Chondrocyte (in vitro differentiated cells): ENCODE data around the gene WWOX. TPM values are rescaled to one million over a fixed set of nuclear protein-coding genes. Genes with fewer than 3 reads are reported as not detected.

Experiments used
- DNase-seq: peaks from one replicate; pipeline ENCODE4 v3.0.0; 2021; ENCODE audit warnings: mixed read lengths, low spot score
- H3K27ac Mint-ChIP-seq: one replicate; pipeline ENCODE4 v1.8.0; 2021; ENCODE audit warnings: mild to moderate bottlenecking, moderate library complexity, mixed read lengths; ENCODE audit not compliant: unreplicated experiment
- H3K27me3 Mint-ChIP-seq: 2 replicates; pipeline ENCODE4 v1.8.0; 2021; ENCODE audit warnings: low read depth, mixed read lengths
- H3K36me3 Mint-ChIP-seq: 2 replicates; pipeline ENCODE4 v1.8.0; 2021; ENCODE audit warnings: low read depth, mixed read lengths
- H3K4me1 Mint-ChIP-seq: 2 replicates; pipeline ENCODE4 v1.8.0; 2021; ENCODE audit warnings: low read depth, mild to moderate bottlenecking, mixed read lengths
- H3K4me3 Mint-ChIP-seq: one replicate; pipeline ENCODE4 v1.8.0; 2021; ENCODE audit warnings: mild to moderate bottlenecking, moderate library complexity, mixed read lengths; ENCODE audit not compliant: unreplicated experiment
- H3K9me3 Mint-ChIP-seq: 2 replicates; pipeline ENCODE4 v1.8.0; 2021; ENCODE audit warnings: low read depth, mixed read lengths
- CTCF ChIP-seq: fragments of 200-600 bp; sonication (generic); IDR thresholded peaks from 2 replicates; pipeline ENCODE4 v1.5.0; 2021; ENCODE audit warnings: antibody characterized with exemption, mild to moderate bottlenecking, moderate library complexity
- total RNA-seq: library from RNA; stranded (reverse); gene quantifications from 3 replicates; pipeline ENCODE4 v1.2.1, GENCODE V29; 2021

Gene WWOX
- total RNA-seq, 1 donor from 2014 or later: 12.1 TPM

DNA sequence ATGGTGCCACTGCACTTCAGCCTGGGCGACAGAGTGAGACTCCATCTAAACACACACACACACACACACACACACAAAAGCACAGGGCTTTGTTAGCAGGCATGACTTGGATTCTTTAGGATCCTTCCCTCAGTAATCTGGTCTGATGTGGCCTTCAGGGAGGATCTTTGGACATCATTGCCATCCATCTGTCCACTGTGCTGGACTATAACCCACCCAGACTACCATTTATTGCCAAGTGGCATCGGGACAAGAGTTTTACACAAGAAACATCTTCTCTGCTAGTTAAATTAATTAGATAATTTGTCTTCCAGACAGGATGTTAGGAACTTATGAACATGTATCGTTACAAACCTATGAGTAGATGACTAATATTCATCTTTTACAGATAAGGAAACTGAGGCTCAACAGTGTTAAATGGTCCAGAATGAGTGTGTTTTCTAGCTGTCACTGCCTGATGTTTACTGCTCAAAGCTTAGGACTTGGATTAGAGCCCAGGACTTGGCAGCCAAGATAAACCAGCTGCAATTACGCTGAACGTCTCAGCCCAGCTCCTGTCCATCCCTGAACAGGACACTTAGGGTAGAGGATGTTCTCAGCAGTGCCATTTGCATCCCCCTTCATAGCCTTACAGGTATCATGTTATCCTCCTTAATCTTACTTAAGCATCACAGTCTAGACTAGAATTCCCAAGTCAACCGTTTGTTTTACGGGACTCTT is 285.8 kb downstream of the WWOX start:
- no peak overlapping the region for H3K4me3 Mint-ChIP-seq
- H3K36me3 Mint-ChIP-seq: no peaks in the 10 kb centered on the region
- peaks cover 12% of the 10 kb centered on the region for H3K9me3 Mint-ChIP-seq
- no peak for TF ChIP-seq CTCF
- H3K27ac Mint-ChIP-seq: no peak overlapping the region
- H3K4me1 Mint-ChIP-seq: peaks cover 5% of the 10 kb centered on the region
- no peak for DNase-seq
- no peaks in the 10 kb centered on the region for H3K27me3 Mint-ChIP-seq

DNA sequence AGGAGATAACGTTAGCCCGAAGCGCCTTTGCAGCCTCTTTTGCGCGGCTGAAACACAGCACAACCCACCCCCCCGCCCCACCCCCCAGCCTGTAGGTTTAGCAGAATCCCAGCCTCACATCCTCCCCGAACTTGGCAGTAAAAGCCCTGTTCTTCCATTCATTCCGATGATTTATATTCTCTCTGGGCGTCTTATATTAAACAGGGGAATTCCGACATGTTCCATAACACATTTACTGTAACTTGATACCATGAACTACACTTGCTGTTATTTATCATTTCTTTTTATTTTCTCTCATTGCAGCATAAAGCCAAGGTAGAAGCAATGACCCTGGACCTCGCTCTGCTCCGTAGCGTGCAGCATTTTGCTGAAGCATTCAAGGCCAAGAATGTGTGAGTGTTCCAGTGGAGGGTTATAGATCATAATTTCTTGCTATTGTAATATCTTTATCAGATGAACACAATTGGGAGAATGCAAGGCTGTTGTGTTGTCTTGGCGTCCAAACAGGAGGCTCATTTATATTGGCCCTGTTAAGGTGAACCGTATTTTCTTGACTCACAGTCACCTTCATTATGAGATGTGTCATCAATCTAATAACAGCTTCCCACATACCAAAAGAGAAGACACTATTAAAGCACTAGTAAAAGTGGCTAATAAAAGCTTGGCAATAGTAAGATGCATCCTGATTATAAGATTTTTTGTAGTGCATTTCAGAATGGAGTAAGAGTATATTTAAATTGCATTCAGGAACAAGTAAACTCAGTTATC is 287.3 kb downstream of the WWOX start:
- TF ChIP-seq CTCF: no peak
- Mint-ChIP-seq H3K36me3 (no peaks in the 10 kb centered on the region), H3K9me3 (peaks cover 12% of the 10 kb centered on the region), H3K4me1 (peaks cover 15% of the 10 kb centered on the region), H3K4me3 (no peak overlapping the region), H3K27ac (no peak overlapping the region), H3K27me3 (no peaks in the 10 kb centered on the region)
- no peak for DNase-seq

DNA sequence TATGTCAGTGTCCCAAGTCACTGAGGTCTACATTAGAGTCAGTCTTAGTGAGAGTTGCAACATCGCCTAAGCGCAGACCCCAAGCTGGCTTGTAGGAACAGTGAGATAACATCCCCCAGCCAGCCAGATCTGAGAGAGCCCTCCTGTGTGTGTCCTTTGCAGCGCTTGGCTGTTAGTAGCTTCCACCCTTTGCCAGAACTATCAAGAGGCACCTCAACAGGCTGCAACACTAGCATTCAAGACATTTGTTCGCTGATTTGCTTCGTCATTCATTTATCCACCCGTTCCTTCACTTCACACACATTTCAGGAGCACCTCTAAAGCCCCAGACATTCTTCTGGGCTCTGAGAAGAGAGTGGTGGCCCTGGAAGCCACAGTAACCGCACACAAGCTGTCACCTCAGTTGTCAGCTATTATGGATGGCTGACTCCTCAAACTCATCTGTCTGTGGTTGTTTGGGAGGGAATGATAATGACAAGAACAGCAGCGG is 289.6 kb downstream of the WWOX start:
- H3K36me3 Mint-ChIP-seq: peaks cover 4% of the 10 kb centered on the region
- no peak for DNase-seq
- TF ChIP-seq CTCF: no peak
- H3K4me1 Mint-ChIP-seq: peaks cover 25% of the 10 kb centered on the region
- H3K4me3 Mint-ChIP-seq: no peak overlapping the region
- no peaks in the 10 kb centered on the region for H3K27me3 Mint-ChIP-seq
- H3K9me3 Mint-ChIP-seq: peaks cover 9% of the 10 kb centered on the region
- H3K27ac Mint-ChIP-seq: no peak overlapping the region

DNA sequence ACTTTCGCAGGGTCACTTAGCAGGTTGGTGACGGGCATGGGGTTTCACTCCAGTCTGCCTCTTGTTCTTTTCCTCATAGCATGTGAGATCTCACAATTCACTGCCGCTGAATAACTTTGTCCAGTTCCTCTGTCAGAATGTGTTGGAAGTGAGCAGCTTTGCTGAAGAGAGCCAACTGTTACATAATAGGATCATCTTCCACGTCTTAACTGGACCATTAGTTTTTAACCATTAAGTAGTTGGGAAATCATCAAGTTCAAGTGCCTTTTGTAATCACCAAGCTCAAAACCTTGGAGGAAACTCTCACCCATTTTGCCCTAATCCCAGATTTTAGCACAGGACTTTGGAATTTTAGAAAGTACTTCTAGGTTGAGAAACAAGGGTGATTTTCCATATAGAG is 290.6 kb downstream of the WWOX start:
- no peak for TF ChIP-seq CTCF
- no peak for DNase-seq
- Mint-ChIP-seq H3K4me1 (peaks cover 25% of the 10 kb centered on the region), H3K9me3 (peaks cover 9% of the 10 kb centered on the region), H3K27me3 (no peaks in the 10 kb centered on the region), H3K27ac (no peak overlapping the region), H3K4me3 (no peak overlapping the region), H3K36me3 (peaks cover 4% of the 10 kb centered on the region)

DNA sequence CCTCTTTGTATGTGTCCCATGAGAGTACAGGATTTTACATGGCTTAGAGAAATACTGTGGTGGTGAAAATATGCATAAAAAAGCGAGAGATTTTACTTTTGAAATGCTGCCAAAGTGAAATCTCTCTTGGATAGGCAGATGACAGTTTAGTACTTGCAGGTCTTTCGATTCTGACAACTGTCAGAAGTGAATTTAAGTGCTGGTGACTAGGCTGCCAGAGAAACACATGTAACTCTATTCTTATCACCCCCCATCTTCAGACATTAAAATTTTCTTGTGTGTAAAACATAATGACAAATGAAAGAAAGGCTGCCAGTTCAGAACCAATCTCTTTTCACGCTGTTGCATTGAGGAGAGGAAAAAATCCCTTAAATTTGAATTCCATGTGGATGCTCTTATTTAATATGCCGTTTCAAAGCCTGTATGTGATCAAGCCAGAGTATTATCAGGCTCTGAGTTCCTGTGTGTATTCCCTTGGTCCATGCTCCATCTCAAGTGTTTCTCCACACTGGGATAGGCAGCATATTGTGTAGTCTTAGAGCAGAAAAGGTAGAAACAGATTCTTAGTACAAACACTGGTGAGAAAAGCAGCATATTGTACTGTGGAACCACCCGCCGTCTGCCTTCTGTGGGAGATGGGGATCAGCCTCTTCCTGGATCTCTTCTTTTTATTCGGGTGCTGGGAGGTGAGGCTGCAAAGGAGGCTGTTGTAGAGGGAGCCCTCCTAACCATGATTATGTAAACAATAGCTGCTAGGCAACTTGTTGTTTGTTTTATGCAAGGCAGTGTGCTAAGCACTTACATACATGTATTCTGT is 291.3 kb downstream of the WWOX start:
- no peaks in the 10 kb centered on the region for H3K27me3 Mint-ChIP-seq
- DNase-seq: no peak
- TF ChIP-seq CTCF: no peak
- peaks cover 25% of the 10 kb centered on the region for H3K4me1 Mint-ChIP-seq
- no peak overlapping the region for H3K4me3 Mint-ChIP-seq
- no peak overlapping the region for H3K27ac Mint-ChIP-seq
- H3K36me3 Mint-ChIP-seq: peaks cover 4% of the 10 kb centered on the region
- peaks cover 9% of the 10 kb centered on the region for H3K9me3 Mint-ChIP-seq
